NT2/D1 (cell line): ENCODE data around the gene SLC25A27.

Experiments
- SUZ12 ChIP-seq: IDR thresholded peaks from 2 replicates; pipeline ENCODE4 v1.6.1; 2011; ENCODE audit not compliant: insufficient read length, insufficient read depth; ENCODE audit errors: extremely low read depth
- YY1 ChIP-seq: IDR thresholded peaks from 2 replicates; pipeline ENCODE4 v1.6.1; 2011; ENCODE audit not compliant: insufficient read length, insufficient read depth
- ZNF274 ChIP-seq: IDR thresholded peaks from 2 replicates; pipeline ENCODE4 v1.6.1; 2011; ENCODE audit warnings: mild to moderate bottlenecking, low read depth, low read length

DNA sequence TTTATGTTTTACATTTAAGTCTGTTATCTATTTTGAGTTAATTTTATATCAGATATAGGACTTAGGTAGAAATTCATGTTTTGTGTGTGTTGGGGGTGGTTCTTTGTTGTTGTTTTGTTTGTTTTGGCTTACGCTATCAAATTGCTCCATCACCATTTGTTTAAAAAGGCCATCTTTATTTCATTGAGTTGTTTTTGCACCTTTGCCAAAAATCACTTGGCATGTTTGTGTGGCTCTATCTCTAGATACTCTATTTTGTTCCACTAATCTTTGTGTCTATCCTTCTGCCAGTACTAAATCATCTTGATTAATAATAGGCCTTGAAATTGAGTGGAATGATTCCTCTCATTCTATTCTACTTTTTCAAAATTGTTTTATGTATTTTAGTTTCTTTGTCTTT, 7.5 kb upstream of the SLC25A27 start:
- no peak for TF ChIP-seq YY1
- TF ChIP-seq ZNF274 = no peak
- TF ChIP-seq SUZ12 = no peak
